Measurements from ENCODE around the gene TMEM31.

- TF ChIP-seq EZH2 (IDR thresholded peaks at IDR 0.05; ENCODE audit: low read length, unreplicated experiment) = no peak
- no peak for TF ChIP-seq CTCF (conservative IDR thresholded peaks at IDR 0.05; ENCODE audit: low read depth, low read length)
- TF ChIP-seq EZH2phosphoT487 (IDR thresholded peaks at IDR 0.05; ENCODE audit: borderline replicate concordance, low read length) = no peak
These were observed 15.8 kb downstream of the TMEM31 start for GRCh38 chrX:103726477-103726876.

All from PC-3 (cell line).